ENCODE measurements around the gene TAC4. TPM values are rescaled to one million over a fixed set of nuclear protein-coding genes. Genes with fewer than 3 reads are reported as not detected.

TAC4 gene
- total and polyA plus RNA-seq, 9 of the 15 experiments (the other 6 are each of a cell fraction or from before 2014, with no cell fraction given): 0.17 TPM; not detected in 8

GRCh38 chr17:49788478-49789242 lies 59.2 kb downstream of the TAC4 start, which contains the start of gene KAT7 (continued):
- TF ChIP-seq GTF2E2 (tag; IDR thresholded peaks at IDR 0.05): no peak; the same call in 1 of the 2 replicates
- TF ChIP-seq NCOA1 (IDR thresholded peaks at IDR 0.05; ENCODE audit: low read depth): peak; percentile 46; the same call in 1 of the 2 replicates
- peak; percentile 66 for TF ChIP-seq CBFA2T2 (conservative IDR thresholded peaks at IDR 0.05)
- TF ChIP-seq KLF16 (IDR thresholded peaks at IDR 0.05): peak; percentile 91
- peak; percentile 99 for TF ChIP-seq POLR2A (conservative IDR thresholded peaks at IDR 0.05)
- TF ChIP-seq ZNF395 (CRISPR knock-in tag; IDR thresholded peaks at IDR 0.05): peak; percentile 86; the same call in 1 of the 2 replicates
- peak; percentile 14 for TF ChIP-seq BRD9 (IDR thresholded peaks at IDR 0.05; ENCODE audit: low read depth, partially characterized antibody)
- no peak for TF ChIP-seq CTCF (IDR thresholded peaks at IDR 0.05 in 2 of 3, conservative IDR thresholded peaks at IDR 0.05 in 1 of 3; ENCODE audit: insufficient read depth in 2 of 3, low read depth in 1 of 3, low read length in 3 of 3)
- TF ChIP-seq MBD1 (CRISPR knock-in tag; IDR thresholded peaks at IDR 0.05): no peak
- TF ChIP-seq ZBTB40 (IDR thresholded peaks at IDR 0.05): peak; percentile 83
- no peak for TF ChIP-seq ZBTB40 (CRISPR knock-in tag; IDR thresholded peaks at IDR 0.05)
- TF ChIP-seq FUS (optimal IDR thresholded peaks at IDR 0.05; ENCODE audit: low read depth, low read length): no peak
- peak; percentile 96 for TF ChIP-seq SP2 (IDR thresholded peaks at IDR 0.05; ENCODE audit: extremely low read depth, low read depth, low read length, poor library complexity, severe bottlenecking)
- peak; percentile 91 for TF ChIP-seq ZNF644 (tag; IDR thresholded peaks at IDR 0.05; ENCODE audit: low read depth)

Data from K562 (cell line).